NCI-H446 treated with DMSO at 0.1 percent for 48 hours (cell line): ENCODE results near the gene SOBP.
"Not testable (repeated sequence)": the region's sequence is repeated elsewhere in the genome, so short reads cannot be mapped to it uniquely, and the experiment has no call there.

Experiments used
- DNase-seq: peaks from one replicate; lab custom pipeline; 2025; lab: John Stamatoyannopoulos, UW

Gene SOBP

GRCh38 chr6:107550906-107551305 is 61.0 kb downstream of the SOBP start:
- DNase-seq, result no peak

GRCh38 chr6:107553121-107553520 is 63.2 kb downstream of the SOBP start:
- DNase-seq, result not testable (repeated sequence)

- no peak for DNase-seq
These were observed 64.4 kb downstream of the SOBP start for GRCh38 chr6:107554326-107554725.

GRCh38 chr6:107554918-107555317 is 65.0 kb downstream of the SOBP start:
- no peak for DNase-seq

- no peak for DNase-seq
These were observed 65.5 kb downstream of the SOBP start for GRCh38 chr6:107555449-107555848.

- no peak for DNase-seq
These were observed 66.2 kb downstream of the SOBP start for GRCh38 chr6:107556082-107556481.

GRCh38 chr6:107557698-107558097 is 67.8 kb downstream of the SOBP start:
- no peak for DNase-seq

- no peak for DNase-seq
These were observed 70.7 kb downstream of the SOBP start for GRCh38 chr6:107560657-107561056.

- DNase-seq, result no peak
These were observed 71.4 kb downstream of the SOBP start for GRCh38 chr6:107561306-107561705.

GRCh38 chr6:107563694-107564588 is 74.0 kb downstream of the SOBP start:
- no peak for DNase-seq

GRCh38 chr6:107564589-107564951 is 74.7 kb downstream of the SOBP start:
- no peak for DNase-seq

- no peak for DNase-seq
These were observed 75.3 kb downstream of the SOBP start for GRCh38 chr6:107565165-107565723.

GRCh38 chr6:107567643-107568042 is 77.7 kb downstream of the SOBP start:
- no peak for DNase-seq

- DNase-seq, result no peak
These were observed 79.6 kb downstream of the SOBP start for GRCh38 chr6:107569473-107569872.

GRCh38 chr6:107571354-107571753 is 81.4 kb downstream of the SOBP start:
- no peak for DNase-seq

GRCh38 chr6:107572886-107573285 is 83.0 kb downstream of the SOBP start:
- no peak for DNase-seq

- no peak for DNase-seq
These were observed 84.9 kb downstream of the SOBP start for GRCh38 chr6:107574856-107575255.

GRCh38 chr6:107576852-107577251 is 86.9 kb downstream of the SOBP start:
- DNase-seq, result no peak

- DNase-seq, result no peak
These were observed 88.9 kb downstream of the SOBP start for GRCh38 chr6:107578642-107579341.

GRCh38 chr6:107579456-107580056 is 89.6 kb downstream of the SOBP start:
- DNase-seq, result no peak

GRCh38 chr6:107582086-107582485 is 92.2 kb downstream of the SOBP start:
- no peak for DNase-seq

- no peak for DNase-seq
These were observed 94.8 kb downstream of the SOBP start for GRCh38 chr6:107584726-107585125.
